Small intestine (tissue), 7 donors: ENCODE measurements around the gene TLK1. TPM values are rescaled to one million over a fixed set of nuclear protein-coding genes. Genes with fewer than 3 reads are reported as not detected.

ENCODE experiments used
- DNase-seq, 2 donors: peaks; one replicate each; pipeline versions ENCODE4 v3.0.0 to v3.0.0-alpha.2; 2013
- FAIRE-seq: peaks from 2 replicates; lab custom pipeline; 2012; peaks lifted over from hg19 to GRCh38; lab: Jason Lieb, UNC
- H3K27ac ChIP-seq, 3 donors: one replicate each; pipeline ENCODE4 v1.5.1; 2013; ENCODE audit warnings: low read length in 2 of 3, mild to moderate bottlenecking in 2 of 3, control low read depth in 1 of 3, inconsistent platforms in 1 of 3, low read depth in 1 of 3, moderate library complexity in 1 of 3
- H3K27me3 ChIP-seq, 3 donors: one replicate each; pipeline ENCODE4 v1.6.1; 2013; ENCODE audit warnings: low read length in 3 of 3, inconsistent platforms in 1 of 3; ENCODE audit not compliant: control insufficient read depth in 3 of 3, insufficient read depth in 3 of 3
- H3K36me3 ChIP-seq, 3 donors: one replicate each; pipeline ENCODE4 v1.6.1; 2013; ENCODE audit warnings: low read length in 3 of 3, inconsistent platforms in 1 of 3, low read depth in 1 of 3, mild to moderate bottlenecking in 1 of 3, moderate library complexity in 1 of 3; ENCODE audit not compliant: control insufficient read depth in 3 of 3, insufficient read depth in 2 of 3
- H3K4me1 ChIP-seq, 3 donors: one replicate each; pipeline ENCODE4 v1.6.1; 2013; ENCODE audit warnings: low read length in 2 of 3, inconsistent platforms in 1 of 3, low read depth in 1 of 3, mild to moderate bottlenecking in 1 of 3, moderate library complexity in 1 of 3; ENCODE audit not compliant: control insufficient read depth in 3 of 3, insufficient read depth in 2 of 3
- H3K4me3 ChIP-seq, 3 donors: one replicate each; pipeline ENCODE4 v1.5.1; 2013; ENCODE audit warnings: low read length in 3 of 3, control low read depth in 1 of 3, inconsistent platforms in 1 of 3, low read depth in 1 of 3, mild to moderate bottlenecking in 1 of 3, moderate library complexity in 1 of 3
- H3K9me3 ChIP-seq, 2 donors: one replicate each; pipeline ENCODE4 v1.6.1; 2013; ENCODE audit warnings: low read depth in 1 of 2, low read length in 1 of 2; ENCODE audit not compliant: control insufficient read depth in 2 of 2, insufficient read depth in 1 of 2
- WGBS, 3 donors: extraction: QIAGEN DNeasy Blood & Tissue Kit; methylation state at CpG; one replicate each; pipeline ENCODE4 v1.1.7; 2013; 5-methylcytosine and 5-hydroxymethylcytosine counted together
- polyA plus RNA-seq, 4 donors: library from polyadenylated mRNA; stranded (reverse) in 3 of 4; unstranded in 1 of 4; fragments of 200-250 nt in 3 of 4; fragments of 120-200 nt in 1 of 4; gene quantifications; one replicate each; pipeline versions ENCODE4 v1.2.1 to v1.2.3, GENCODE V29; 2013
- donor health status: healthy with polysubstance abuse.
- donor health status: control.
- donor health status: control.
- donor health status: Bipolar disorder and iron deficiency.
- donor health status: healthy.

Gene TLK1
- polyA plus RNA-seq, 4 donors = 10.0 to 27.8 (median 11.6) TPM

DNA sequence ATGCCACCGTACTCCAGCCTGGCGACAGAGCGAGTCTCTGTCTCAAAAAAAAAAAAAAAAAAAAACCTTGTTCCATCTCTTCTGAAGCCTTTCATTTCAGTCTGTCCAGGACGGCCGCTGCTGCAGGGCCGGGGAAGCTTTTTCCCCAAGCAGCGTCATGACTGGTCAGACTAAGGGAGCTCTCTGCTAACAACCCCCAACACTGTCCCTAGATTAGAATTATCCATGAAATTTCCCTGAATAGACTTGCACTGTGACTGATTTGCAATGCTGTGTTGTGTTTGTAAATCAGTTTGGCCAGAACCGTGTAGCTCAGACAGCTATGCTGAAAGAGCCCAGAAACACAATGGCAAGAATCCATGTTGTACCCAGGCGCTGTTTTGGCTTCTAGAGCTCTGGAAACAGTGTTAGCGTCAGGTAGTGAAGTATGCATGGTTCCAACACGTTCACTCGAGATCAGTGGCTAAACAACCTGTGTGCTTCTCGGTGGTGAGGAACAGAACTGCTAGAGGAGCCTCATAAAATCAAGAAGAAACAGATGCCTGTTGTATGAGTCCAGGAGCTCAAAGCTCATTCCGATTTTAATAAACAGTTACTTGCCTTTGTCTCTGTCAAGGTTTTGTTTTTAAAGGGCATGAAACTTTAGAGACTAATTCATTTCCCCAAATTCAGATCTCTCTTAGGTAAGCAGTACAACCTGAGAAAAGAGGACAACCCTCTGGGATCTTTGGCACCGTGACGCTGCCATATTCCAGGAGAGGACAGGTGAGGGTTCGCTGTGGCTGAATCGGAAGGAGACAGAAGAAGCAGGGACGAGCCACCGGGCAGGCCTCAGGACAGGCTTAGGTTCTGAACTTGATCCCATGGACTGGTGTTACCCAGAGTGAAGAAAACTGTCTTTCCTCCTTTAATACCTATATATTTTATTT, 188.1 kb downstream of the TLK1 start:
- WGBS, 3 donors = 47 to 75% (median 61%) methylated on average over 18 to 20 of the region's 20 CpGs
- peak in 1 of 2 donors; percentile 38 for DNase-seq
- FAIRE-seq = no peak
- H3K4me1 ChIP-seq = peaks cover 0 to 13% (median 0%) of the 10 kb centered on the region in 3 donors
- no peaks in the 10 kb centered on the region for H3K9me3 ChIP-seq
- H3K27me3 ChIP-seq = no peaks in the 10 kb centered on the region
- no peak overlapping the region for H3K27ac ChIP-seq
- peak overlapping the region in 1 of 3 donors; percentile 42 for H3K4me3 ChIP-seq
- peaks cover 0 to 14% (median 4%) of the 10 kb centered on the region in 3 donors for H3K36me3 ChIP-seq

DNA sequence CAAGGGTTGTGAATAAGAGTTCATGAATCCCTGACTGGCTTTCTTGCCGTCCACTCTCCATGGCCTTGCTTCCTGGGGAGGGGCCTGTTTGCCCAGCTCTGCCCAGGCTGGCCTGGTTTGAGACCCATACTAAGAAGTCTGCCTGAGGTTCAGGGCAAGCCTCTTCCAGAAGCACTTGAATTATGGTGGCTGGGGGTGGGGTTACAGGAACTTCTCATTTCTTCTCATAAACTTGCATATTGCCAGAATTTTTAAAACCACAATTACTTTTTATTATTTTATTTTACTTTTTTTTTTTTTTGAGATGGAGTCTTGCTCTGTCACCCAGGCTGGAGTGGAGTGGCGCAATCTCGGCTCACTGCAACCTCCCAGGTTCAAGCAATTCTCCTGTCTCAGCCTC, 189.6 kb downstream of the TLK1 start:
- no peaks in the 10 kb centered on the region for H3K9me3 ChIP-seq
- no peak overlapping the region for H3K27ac ChIP-seq
- FAIRE-seq (no peak), DNase-seq (no peak)
- H3K27me3 ChIP-seq = no peaks in the 10 kb centered on the region
- no peak overlapping the region for H3K4me3 ChIP-seq
- peaks cover 2 to 22% (median 9%) of the 10 kb centered on the region in 3 donors for H3K36me3 ChIP-seq
- peaks cover 0 to 13% (median 0%) of the 10 kb centered on the region in 3 donors for H3K4me1 ChIP-seq
- 88 to 97% (median 90%) methylated on average over 3 of the region's 3 CpGs for WGBS, 3 donors

DNA sequence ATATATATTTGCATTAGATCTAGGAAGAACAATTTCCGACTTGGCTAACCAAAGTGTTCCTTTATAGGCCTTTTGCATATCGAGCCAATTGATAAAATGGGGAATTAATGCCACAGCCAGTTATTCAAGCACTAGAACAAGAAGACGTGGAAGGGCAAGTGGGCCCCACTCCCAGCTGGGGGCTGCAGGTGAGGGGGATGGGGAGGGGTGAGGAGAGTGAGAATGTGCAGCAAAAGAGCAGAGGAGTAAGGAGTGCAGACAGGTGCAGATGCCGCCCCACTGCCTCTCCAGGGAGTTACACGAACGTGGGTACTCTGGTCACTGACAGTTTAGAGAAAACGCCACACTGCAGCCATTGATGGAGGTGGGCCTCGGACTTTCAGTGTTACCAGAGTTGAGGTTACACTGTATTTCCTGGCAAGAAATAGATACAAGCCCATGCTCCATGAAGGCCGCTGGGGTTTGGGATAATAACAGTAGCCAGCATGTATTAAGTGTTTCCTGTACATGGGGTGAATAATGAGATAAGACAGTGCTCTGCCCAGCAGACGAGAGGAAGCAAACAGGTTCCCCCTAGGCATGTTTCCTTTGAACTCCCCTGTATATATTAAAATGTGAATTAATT, 190.7 kb downstream of the TLK1 start:
- 66 to 75% (median 73%) methylated on average over 10 of the region's 10 CpGs for WGBS, 3 donors
- no peak overlapping the region for H3K4me3 ChIP-seq
- FAIRE-seq (no peak), DNase-seq (no peak)
- H3K27me3 ChIP-seq = no peaks in the 10 kb centered on the region
- no peak overlapping the region for H3K27ac ChIP-seq
- H3K9me3 ChIP-seq = no peaks in the 10 kb centered on the region
- H3K4me1 ChIP-seq = peaks cover 0 to 6% (median 0%) of the 10 kb centered on the region in 3 donors
- H3K36me3 ChIP-seq = peaks cover 3 to 33% (median 13%) of the 10 kb centered on the region in 3 donors

DNA sequence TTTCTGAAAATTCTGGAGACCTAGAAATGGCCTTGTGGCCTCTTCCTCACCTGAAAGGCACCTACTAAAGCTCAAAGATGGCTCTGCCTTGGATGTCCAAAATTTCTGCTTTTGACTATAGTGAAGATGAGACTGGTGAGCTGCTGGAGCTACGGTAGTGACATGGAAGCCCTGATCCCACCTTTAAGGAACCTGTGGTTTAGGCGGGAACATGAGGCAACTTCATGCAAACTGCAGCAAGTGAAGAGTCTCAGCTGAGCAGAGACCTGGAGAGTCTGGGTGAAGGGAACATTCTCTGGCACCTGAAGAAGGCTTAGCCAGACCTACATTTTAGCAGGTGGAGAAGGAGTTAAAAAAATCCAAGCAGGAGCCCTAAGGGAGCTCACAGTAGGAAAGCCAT, 191.7 kb downstream of the TLK1 start:
- FAIRE-seq = no peak
- Histone ChIP-seq H3K4me3 (no peak overlapping the region), H3K9me3 (no peaks in the 10 kb centered on the region), H3K27me3 (no peaks in the 10 kb centered on the region), H3K36me3 (peaks cover 4 to 42% (median 17%) of the 10 kb centered on the region in 3 donors), H3K4me1 (peaks cover 0 to under 1% (median 0%) of the 10 kb centered on the region in 3 donors), H3K27ac (no peak overlapping the region)
- 85 to 92% (median 88%) methylated on average over 2 of the region's 2 CpGs for WGBS, 3 donors
- no peak for DNase-seq

DNA sequence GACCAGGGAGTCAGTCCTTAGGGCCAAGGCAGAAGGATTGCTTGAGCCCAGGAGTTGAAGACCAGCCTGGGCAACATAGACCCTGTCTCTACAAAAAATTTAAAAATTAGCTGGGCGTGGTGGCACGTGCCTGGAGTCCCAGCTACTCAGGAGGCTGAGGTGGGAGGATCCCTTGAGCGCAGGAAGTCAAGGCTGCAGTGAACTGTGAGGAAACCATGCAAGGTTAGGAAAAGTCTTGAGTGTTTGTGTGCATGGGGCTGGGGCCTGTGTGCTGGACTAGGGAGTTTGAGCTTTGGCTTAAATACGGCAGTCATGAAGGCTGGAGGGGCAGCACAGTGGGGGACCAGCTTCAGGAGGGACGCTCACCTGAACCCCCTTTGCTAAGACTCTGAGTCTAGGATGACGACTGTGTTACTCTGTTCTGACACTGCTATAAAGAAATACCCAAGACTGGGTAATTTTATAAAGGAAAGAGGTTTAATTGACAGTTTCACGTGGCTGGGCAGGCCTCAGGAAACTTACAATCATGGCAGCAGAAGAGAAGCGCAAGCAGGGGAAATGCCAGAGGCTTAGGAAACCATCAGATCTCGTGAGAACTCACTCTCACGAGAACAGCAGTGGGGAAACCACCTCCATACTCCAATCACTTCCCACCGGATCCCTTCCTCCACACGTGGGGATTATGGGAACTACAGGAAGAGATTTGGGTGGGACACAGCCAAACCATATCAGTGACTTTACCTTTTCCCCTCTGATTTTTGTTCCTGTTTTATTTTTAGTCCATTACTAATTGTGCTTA, 192.3 kb downstream of the TLK1 start:
- no peak for FAIRE-seq
- Histone ChIP-seq H3K27me3 (no peaks in the 10 kb centered on the region), H3K36me3 (peaks cover 9 to 46% (median 18%) of the 10 kb centered on the region in 3 donors), H3K27ac (no peak overlapping the region), H3K4me1 (no peaks in the 10 kb centered on the region), H3K9me3 (no peaks in the 10 kb centered on the region), H3K4me3 (no peak overlapping the region)
- 80 to 83% (median 83%) methylated on average over 12 of the region's 12 CpGs for WGBS, 3 donors
- no peak for DNase-seq

DNA sequence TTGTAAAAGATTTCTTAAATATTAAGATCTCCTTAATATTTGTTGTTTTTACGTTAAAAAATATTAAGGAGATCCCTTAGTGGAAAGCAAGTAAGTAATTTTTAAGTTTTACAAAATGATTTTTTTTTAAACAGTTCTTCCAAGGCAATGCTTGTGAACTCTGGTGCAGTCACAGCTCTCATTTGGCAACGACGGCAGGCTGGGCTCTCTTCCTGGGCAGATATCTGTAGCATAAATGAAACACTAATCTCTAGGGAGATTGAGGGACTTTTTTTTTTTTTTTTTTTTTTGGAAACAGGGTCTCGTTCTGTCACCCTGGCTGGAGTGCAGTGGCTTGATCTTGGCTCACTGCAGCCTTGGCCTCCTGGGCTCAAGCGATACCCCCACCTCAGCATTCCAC, 193.1 kb downstream of the TLK1 start:
- H3K4me1 ChIP-seq = no peaks in the 10 kb centered on the region
- H3K4me3 ChIP-seq = no peak overlapping the region
- peaks cover 10 to 55% (median 22%) of the 10 kb centered on the region in 3 donors for H3K36me3 ChIP-seq
- H3K27me3 ChIP-seq = no peaks in the 10 kb centered on the region
- no peak for FAIRE-seq
- H3K27ac ChIP-seq = no peak overlapping the region
- no peaks in the 10 kb centered on the region for H3K9me3 ChIP-seq
- 77 to 95% (median 88%) methylated on average over 4 to 5 of the region's 5 CpGs for WGBS, 3 donors
- no peak for DNase-seq

DNA sequence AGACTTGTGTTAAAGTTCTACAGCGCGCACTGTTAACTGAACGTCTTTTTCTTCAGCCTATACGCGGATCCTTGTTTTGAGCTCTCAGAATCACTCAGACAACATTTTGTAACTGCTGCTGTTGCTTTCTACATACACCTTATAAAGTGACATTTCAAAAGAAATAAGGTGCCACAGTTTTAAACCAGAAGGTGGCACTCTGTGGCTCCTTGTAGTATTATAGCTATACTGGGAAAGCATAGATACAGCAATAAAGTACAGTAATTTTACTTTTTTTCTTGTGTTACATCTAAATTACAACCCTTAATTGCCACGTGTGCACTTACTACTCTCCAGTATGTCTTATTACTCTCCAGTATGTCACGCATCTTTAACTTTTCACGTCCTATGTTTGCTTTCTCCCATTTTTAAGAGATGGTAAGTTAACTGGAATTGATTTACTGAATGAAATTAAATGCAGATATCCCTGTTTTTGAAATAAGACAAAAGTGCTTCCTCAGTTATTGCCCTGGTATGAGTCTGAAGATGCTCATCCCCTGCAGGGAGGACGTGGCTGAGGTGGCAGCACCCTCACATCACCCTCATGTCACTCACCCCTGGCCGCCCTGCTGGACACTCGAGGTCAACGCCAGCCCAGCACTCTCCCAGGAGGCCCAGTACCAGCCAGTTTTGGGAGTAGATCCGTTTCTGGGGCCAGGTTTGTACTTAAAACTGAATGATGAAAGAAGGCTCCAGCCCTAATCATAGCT, 193.9 kb downstream of the TLK1 start:
- no peaks in the 10 kb centered on the region for H3K27me3 ChIP-seq
- 86 to 88% (median 87%) methylated on average over 13 of the region's 13 CpGs for WGBS, 3 donors
- no peak overlapping the region for H3K4me3 ChIP-seq
- H3K27ac ChIP-seq = no peak overlapping the region
- peaks cover 11 to 56% (median 24%) of the 10 kb centered on the region in 3 donors for H3K36me3 ChIP-seq
- H3K9me3 ChIP-seq = no peaks in the 10 kb centered on the region
- no peaks in the 10 kb centered on the region for H3K4me1 ChIP-seq
- FAIRE-seq (no peak), DNase-seq (no peak)
